GM19452 (cell line): ENCODE measurements around the gene GPR22.

ENCODE experiments used
- ATAC-seq: cut with Tn5 transposase; IDR thresholded peaks from one replicate; pipeline ENCODE4 v1.9.1; 2021; ENCODE audit not compliant: unreplicated experiment

GPR22 gene

GRCh38 chr7:107472116-107472515 lies 2.3 kb downstream of the GPR22 start:
- ATAC-seq = no peak

GRCh38 chr7:107474104-107474521 lies 4.3 kb downstream of the GPR22 start:
- ATAC-seq = no peak

- ATAC-seq = no peak
Measured at GRCh38 chr7:107479303-107479702, 9.4 kb downstream of the GPR22 start.

- no peak for ATAC-seq
Measured at GRCh38 chr7:107480932-107481331, 11.1 kb downstream of the GPR22 start.

- no peak for ATAC-seq
Measured at GRCh38 chr7:107482571-107482970, 12.7 kb downstream of the GPR22 start.

- no peak for ATAC-seq
Measured at GRCh38 chr7:107486041-107486440, 16.2 kb downstream of the GPR22 start.

GRCh38 chr7:107492875-107493274 lies 23.0 kb downstream of the GPR22 start:
- ATAC-seq = no peak

- no peak for ATAC-seq
Measured at GRCh38 chr7:107494315-107494751, 24.5 kb downstream of the GPR22 start.

GRCh38 chr7:107494884-107495283 lies 25.0 kb downstream of the GPR22 start:
- ATAC-seq = no peak

GRCh38 chr7:107495516-107495915 lies 25.7 kb downstream of the GPR22 start:
- no peak for ATAC-seq

- no peak for ATAC-seq
Measured at GRCh38 chr7:107499731-107500130, 29.9 kb downstream of the GPR22 start.

GRCh38 chr7:107501593-107501992 lies 31.7 kb downstream of the GPR22 start:
- ATAC-seq = no peak

- ATAC-seq = no peak
Measured at GRCh38 chr7:107502154-107502553, 32.3 kb downstream of the GPR22 start.

- no peak for ATAC-seq
Measured at GRCh38 chr7:107502797-107503196, 32.9 kb downstream of the GPR22 start.

GRCh38 chr7:107503687-107504086 lies 33.8 kb downstream of the GPR22 start:
- ATAC-seq = no peak

GRCh38 chr7:107505362-107505761 lies 35.5 kb downstream of the GPR22 start:
- no peak for ATAC-seq

GRCh38 chr7:107505997-107506673 lies 36.3 kb downstream of the GPR22 start:
- no peak for ATAC-seq

- no peak for ATAC-seq
Measured at GRCh38 chr7:107506674-107507339, 37.0 kb downstream of the GPR22 start.
